Measurements from ENCODE around the gene DAPK1. TPM values are rescaled to one million over a fixed set of nuclear protein-coding genes. Genes with fewer than 3 reads are reported as not detected.

The DAPK1 gene
- total RNA-seq, 4 donors from 2014 or later, result 5.4 to 13.4 (median 9.8) TPM

DNA sequence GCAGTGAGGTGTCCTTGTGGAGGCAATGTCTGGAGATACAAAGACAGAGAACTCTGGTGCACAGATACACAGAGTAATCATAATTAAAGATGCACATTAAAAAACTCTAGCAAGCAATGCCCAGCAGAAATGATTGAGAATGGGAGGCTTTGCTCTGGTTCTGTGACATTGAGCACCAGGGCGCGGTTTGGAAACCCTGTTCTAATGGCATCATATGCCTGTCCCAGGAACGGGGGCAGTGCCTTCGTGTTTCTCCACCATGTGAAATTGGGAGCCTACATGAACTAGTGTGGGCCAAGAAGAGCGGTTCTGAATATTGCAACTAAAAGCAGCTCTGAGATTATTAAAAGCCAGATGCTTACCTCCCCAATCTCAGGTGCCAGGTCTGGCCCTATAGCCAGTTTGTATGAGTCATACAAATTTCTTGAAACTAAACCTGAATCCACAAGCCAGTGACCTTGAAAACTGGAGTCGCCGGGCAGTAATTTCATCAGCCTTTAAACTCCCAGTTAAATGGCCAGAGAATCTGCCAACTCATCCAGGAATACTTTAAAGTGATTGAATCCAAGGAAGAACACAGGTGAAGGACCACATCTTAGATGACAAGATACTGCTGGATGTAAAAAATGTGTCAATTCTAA is 206.1 kb downstream of the DAPK1 start:
- no peak overlapping the region for H3K27ac ChIP-seq
- H3K36me3 ChIP-seq, result peaks cover 19% of the 10 kb centered on the region
- H3K4me3 ChIP-seq, result no peak overlapping the region
- TF ChIP-seq EP300 (IDR thresholded peaks at IDR 0.05) (no peak), POLR2AphosphoS5 (IDR thresholded peaks at IDR 0.05) (no peak), POLR2A (IDR thresholded peaks at IDR 0.05) (no peak)
- TF ChIP-seq, protein P1, sequence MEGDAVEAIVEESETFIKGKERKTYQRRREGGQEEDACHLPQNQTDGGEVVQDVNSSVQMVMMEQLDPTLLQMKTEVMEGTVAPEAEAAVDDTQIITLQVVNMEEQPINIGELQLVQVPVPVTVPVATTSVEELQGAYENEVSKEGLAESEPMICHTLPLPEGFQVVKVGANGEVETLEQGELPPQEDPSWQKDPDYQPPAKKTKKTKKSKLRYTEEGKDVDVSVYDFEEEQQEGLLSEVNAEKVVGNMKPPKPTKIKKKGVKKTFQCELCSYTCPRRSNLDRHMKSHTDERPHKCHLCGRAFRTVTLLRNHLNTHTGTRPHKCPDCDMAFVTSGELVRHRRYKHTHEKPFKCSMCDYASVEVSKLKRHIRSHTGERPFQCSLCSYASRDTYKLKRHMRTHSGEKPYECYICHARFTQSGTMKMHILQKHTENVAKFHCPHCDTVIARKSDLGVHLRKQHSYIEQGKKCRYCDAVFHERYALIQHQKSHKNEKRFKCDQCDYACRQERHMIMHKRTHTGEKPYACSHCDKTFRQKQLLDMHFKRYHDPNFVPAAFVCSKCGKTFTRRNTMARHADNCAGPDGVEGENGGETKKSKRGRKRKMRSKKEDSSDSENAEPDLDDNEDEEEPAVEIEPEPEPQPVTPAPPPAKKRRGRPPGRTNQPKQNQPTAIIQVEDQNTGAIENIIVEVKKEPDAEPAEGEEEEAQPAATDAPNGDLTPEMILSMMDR (IDR thresholded peaks at IDR 0.05), result no peak
- no peaks in the 10 kb centered on the region for H3K9me3 ChIP-seq
- H3K4me1 ChIP-seq, result no peaks in the 10 kb centered on the region
- DNase-seq (ENCODE audit: low spot score in 2 of 2), result no peak
- WGBS, result 65% methylated on average over 7 of the region's 7 CpGs
- no peaks in the 10 kb centered on the region for H3K27me3 ChIP-seq

DNA sequence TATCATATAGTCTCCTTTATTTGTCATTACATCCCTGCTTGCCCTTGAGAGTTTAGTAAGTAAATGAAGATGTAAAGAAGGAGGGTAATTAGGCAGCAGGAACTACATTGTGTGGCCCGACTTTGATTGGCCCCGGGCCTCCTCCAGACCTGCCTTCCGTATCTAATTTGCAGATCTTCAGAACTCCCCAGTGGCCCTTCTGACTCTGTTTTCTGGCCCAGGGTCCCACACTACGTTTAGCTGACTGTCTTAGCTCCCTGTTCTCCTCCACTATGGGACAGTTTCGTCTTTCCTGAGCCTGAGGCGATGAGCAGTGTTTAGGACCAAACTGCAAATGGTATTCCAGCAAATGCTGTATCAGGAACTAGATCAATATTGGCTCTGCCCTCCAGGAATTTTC is 206.7 kb downstream of the DAPK1 start:
- DNase-seq (ENCODE audit: low spot score in 2 of 2), result no peak
- TF ChIP-seq POLR2AphosphoS5 (IDR thresholded peaks at IDR 0.05), result no peak
- TF ChIP-seq, protein P1 (IDR thresholded peaks at IDR 0.05), result no peak
- TF ChIP-seq EP300 (IDR thresholded peaks at IDR 0.05), result no peak
- TF ChIP-seq POLR2A (IDR thresholded peaks at IDR 0.05), result no peak
- Histone ChIP-seq H3K9me3 (no peaks in the 10 kb centered on the region), H3K27ac (no peak overlapping the region), H3K4me3 (no peak overlapping the region), H3K4me1 (no peaks in the 10 kb centered on the region), H3K27me3 (no peaks in the 10 kb centered on the region), H3K36me3 (peaks cover 19% of the 10 kb centered on the region)
- 66% methylated on average over 6 of the region's 6 CpGs for WGBS

DNA sequence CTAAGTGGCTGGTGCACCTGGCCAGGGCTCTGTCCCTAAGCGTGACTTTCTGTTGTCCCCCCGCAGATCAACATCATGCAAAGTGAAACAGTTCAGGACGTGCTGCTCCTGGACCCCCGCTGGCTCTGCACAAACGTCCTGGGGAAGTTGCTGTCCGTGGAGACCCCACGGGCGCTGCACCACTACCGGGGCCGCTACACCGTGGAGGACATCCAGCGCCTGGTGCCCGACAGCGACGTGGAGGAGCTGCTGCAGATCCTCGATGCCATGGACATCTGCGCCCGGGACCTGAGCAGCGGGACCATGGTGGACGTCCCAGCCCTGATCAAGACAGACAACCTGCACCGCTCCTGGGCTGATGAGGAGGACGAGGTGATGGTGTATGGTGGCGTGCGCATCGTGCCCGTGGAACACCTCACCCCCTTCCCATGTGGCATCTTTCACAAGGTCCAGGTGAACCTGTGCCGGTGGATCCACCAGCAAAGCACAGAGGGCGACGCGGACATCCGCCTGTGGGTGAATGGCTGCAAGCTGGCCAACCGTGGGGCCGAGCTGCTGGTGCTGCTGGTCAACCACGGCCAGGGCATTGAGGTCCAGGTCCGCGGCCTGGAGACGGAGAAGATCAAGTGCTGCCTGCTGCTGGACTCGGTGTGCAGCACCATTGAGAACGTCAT is 208.5 kb downstream of the DAPK1 start:
- 98% methylated on average over 30 of the region's 39 CpGs for WGBS
- H3K27ac ChIP-seq, result no peak overlapping the region
- no peaks in the 10 kb centered on the region for H3K27me3 ChIP-seq
- no peak overlapping the region for H3K4me3 ChIP-seq
- H3K36me3 ChIP-seq, result peaks cover 19% of the 10 kb centered on the region
- no peaks in the 10 kb centered on the region for H3K9me3 ChIP-seq
- TF ChIP-seq, protein P1 (IDR thresholded peaks at IDR 0.05), result no peak
- TF ChIP-seq EP300 (IDR thresholded peaks at IDR 0.05) (no peak), POLR2A (IDR thresholded peaks at IDR 0.05) (no peak), POLR2AphosphoS5 (IDR thresholded peaks at IDR 0.05) (no peak)
- no peaks in the 10 kb centered on the region for H3K4me1 ChIP-seq
- DNase-seq (ENCODE audit: low spot score in 2 of 2), result no peak

DNA sequence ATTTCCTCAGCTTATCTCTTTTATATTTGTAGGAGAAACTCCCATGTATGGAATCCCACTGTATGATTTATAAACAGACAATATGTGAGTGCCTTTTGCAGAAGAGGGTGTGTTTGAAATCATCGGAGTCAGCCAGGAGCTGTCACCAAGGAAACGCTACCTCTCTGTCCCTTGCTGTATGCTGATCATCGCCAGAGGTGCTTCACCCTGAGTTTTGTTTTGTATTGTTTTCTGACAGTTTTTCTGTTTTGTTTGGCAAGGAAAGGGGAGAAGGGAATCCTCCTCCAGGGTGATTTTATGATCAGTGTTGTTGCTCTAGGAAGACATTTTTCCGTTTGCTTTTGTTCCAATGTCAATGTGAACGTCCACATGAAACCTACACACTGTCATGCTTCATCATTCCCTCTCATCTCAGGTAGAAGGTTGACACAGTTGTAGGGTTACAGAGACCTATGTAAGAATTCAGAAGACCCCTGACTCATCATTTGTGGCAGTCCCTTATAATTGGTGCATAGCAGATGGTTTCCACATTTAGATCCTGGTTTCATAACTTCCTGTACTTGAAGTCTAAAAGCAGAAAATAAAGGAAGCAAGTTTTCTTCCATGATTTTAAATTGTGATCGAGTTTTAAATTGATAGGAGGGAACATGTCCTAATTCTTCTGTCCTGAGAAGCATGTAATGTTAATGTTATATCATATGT is 210.3 kb downstream of the DAPK1 start:
- 57% methylated on average over 6 of the region's 6 CpGs for WGBS
- H3K36me3 ChIP-seq, result peaks cover 17% of the 10 kb centered on the region
- H3K4me3 ChIP-seq, result no peak overlapping the region
- H3K27me3 ChIP-seq, result no peaks in the 10 kb centered on the region
- no peak overlapping the region for H3K27ac ChIP-seq
- no peaks in the 10 kb centered on the region for H3K9me3 ChIP-seq
- TF ChIP-seq, protein P1 (IDR thresholded peaks at IDR 0.05), result no peak
- TF ChIP-seq POLR2A (IDR thresholded peaks at IDR 0.05), result no peak
- no peak for TF ChIP-seq EP300 (IDR thresholded peaks at IDR 0.05)
- TF ChIP-seq POLR2AphosphoS5 (IDR thresholded peaks at IDR 0.05), result no peak
- peaks cover 10% of the 10 kb centered on the region for H3K4me1 ChIP-seq
- DNase-seq (ENCODE audit: low spot score in 2 of 2), result no peak

DNA sequence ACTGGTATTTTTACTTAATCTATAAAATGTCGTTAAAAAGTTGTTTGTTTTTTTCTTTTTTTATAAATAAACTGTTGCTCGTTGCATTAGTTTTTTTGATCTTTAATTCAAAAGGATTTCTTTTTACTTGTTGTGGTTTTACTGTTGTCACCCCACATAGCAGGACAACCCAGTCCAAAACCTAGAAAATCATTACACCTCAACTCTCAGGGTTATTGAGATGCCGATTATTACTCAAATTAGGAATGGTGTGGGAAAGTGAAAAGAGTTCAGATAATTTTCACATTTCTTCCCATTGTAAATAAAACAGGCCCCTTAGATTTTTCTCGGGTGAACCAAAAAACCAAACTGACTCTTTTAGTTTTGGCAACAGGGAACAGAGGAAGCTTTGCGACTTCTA is 210.9 kb downstream of the DAPK1 start:
- H3K27me3 ChIP-seq, result no peaks in the 10 kb centered on the region
- peaks cover 14% of the 10 kb centered on the region for H3K36me3 ChIP-seq
- no peak overlapping the region for H3K4me3 ChIP-seq
- no peak for DNase-seq (ENCODE audit: low spot score in 2 of 2)
- no peak for TF ChIP-seq EP300 (IDR thresholded peaks at IDR 0.05)
- TF ChIP-seq POLR2A (IDR thresholded peaks at IDR 0.05), result no peak
- TF ChIP-seq, protein P1 (IDR thresholded peaks at IDR 0.05), result no peak
- no peak for TF ChIP-seq POLR2AphosphoS5 (IDR thresholded peaks at IDR 0.05)
- no peak overlapping the region for H3K27ac ChIP-seq
- peaks cover 14% of the 10 kb centered on the region for H3K4me1 ChIP-seq
- 86% methylated on average over 5 of the region's 5 CpGs for whole genome bisulfite sequencing
- H3K9me3 ChIP-seq, result no peaks in the 10 kb centered on the region

All from suprapubic skin (tissue), 4 donors.